Breast epithelium (tissue), 4 donors: ENCODE measurements around the gene ASPG. TPM values are rescaled to one million over a fixed set of nuclear protein-coding genes. Genes with fewer than 3 reads are reported as not detected.

Source experiments
- DNase-seq, 2 donors: peaks; one replicate each; pipeline ENCODE4 v3.0.0-alpha.2; 2019; ENCODE audit warnings: low spot score in 2 of 2
- H3K27ac ChIP-seq, 2 donors: fragments of 200-600 bp; sonication (generic) in 1 of 2; one replicate each; pipeline ENCODE4 v1.5.1; 2016 to 2019; ENCODE audit warnings: mild to moderate bottlenecking in 1 of 2
- H3K27me3 ChIP-seq, 2 donors: fragments of 200-600 bp; sonication (generic) in 1 of 2; one replicate each; pipeline versions ENCODE4 v1.5.1 to v1.6.0; 2017 to 2019; ENCODE audit warnings: control low read depth in 1 of 2, mild to moderate bottlenecking in 1 of 2
- H3K36me3 ChIP-seq: fragments of 200-600 bp; one replicate; pipeline ENCODE4 v1.5.1; 2019
- H3K4me1 ChIP-seq, 2 donors: fragments of 200-600 bp; sonication (generic); one replicate each; pipeline ENCODE4 v1.5.1; 2016 to 2019; ENCODE audit warnings: control low read depth in 1 of 2
- H3K4me3 ChIP-seq, 3 donors: fragments of 200-600 bp; sonication (generic); 1 replicate in 2 of 3; 2 replicates in 1 of 3; pipeline ENCODE4 v1.5.1; 2016 to 2019; ENCODE audit warnings: mild to moderate bottlenecking in 3 of 3, moderate library complexity in 2 of 3
- H3K9me3 ChIP-seq, 2 donors: fragments of 200-600 bp; sonication (generic) in 1 of 2; one replicate each; pipeline ENCODE4 v1.5.1; 2016 to 2019; ENCODE audit warnings: control low read depth in 1 of 2
- POLR2A ChIP-seq: fragments of 450-650 bp; IDR thresholded peaks from one replicate; pipeline ENCODE4 v1.6.1; 2016; ENCODE audit warnings: antibody characterized with exemption, mild to moderate bottlenecking, moderate library complexity
- POLR2AphosphoS5 ChIP-seq, 3 donors: sonication (generic); formaldehyde crosslinking; IDR thresholded peaks; one replicate each; pipeline ENCODE4 v1.6.1; 2017; ENCODE audit warnings: antibody characterized with exemption in 3 of 3
- intact Hi-C: fragments of 100-400 bp; cut with DNase I; formaldehyde crosslinking; loops from one replicate; pipeline ENCODE4 v1.15.1; 2023; ENCODE audit warnings: low total_unique reads
- total RNA-seq, 3 donors: library from RNA; depleted of rRNA; stranded (reverse); fragments of >200 nt; gene quantifications; one replicate each; pipeline ENCODE4 v1.1.0, GENCODE V29; 2016
- TF ChIP-seq, protein P1 (sequence below), 3 donors: fragments of 450-650 bp; IDR thresholded peaks; one replicate each; pipeline ENCODE4 v1.5.1; 2016 to 2017; ENCODE audit warnings: antibody characterized with exemption in 3 of 3, mild to moderate bottlenecking in 3 of 3, moderate library complexity in 3 of 3

Gene ASPG
- total RNA-seq, 3 donors from 2014 or later, result 0.15 to 0.33 TPM; not detected in 1

DNA sequence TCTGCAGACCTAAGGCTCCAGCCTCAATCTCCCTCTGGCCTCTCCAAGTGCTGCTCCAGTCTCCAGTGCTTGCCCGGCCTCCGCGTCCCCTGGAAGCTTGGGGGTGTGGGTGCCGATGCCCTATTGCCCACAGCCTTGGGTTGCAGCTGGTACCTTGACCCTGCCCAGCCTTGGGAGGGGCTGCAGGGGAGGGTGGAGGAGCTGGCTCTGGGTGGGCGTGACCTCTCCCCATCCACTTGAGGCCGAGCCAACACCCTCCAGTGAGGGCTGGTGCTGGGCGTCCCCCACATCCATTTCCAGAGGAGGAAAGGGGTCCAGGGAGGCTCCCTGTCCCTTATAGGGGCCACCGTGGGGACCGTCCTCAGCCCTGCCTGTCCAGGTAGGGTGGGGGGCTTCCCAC is 77.0 kb downstream of the ASPG start:
- H3K4me3 ChIP-seq, result no peak overlapping the region
- no peaks in the 10 kb centered on the region for H3K36me3 ChIP-seq
- no peaks in the 10 kb centered on the region for H3K4me1 ChIP-seq
- no peak overlapping the region for H3K27ac ChIP-seq
- H3K27me3 ChIP-seq, result no peaks in the 10 kb centered on the region
- intact Hi-C loops, result no loop called here
- DNase-seq, result no peak
- H3K9me3 ChIP-seq, result no peaks in the 10 kb centered on the region
- no peak for TF ChIP-seq POLR2A
- TF ChIP-seq, protein P1, sequence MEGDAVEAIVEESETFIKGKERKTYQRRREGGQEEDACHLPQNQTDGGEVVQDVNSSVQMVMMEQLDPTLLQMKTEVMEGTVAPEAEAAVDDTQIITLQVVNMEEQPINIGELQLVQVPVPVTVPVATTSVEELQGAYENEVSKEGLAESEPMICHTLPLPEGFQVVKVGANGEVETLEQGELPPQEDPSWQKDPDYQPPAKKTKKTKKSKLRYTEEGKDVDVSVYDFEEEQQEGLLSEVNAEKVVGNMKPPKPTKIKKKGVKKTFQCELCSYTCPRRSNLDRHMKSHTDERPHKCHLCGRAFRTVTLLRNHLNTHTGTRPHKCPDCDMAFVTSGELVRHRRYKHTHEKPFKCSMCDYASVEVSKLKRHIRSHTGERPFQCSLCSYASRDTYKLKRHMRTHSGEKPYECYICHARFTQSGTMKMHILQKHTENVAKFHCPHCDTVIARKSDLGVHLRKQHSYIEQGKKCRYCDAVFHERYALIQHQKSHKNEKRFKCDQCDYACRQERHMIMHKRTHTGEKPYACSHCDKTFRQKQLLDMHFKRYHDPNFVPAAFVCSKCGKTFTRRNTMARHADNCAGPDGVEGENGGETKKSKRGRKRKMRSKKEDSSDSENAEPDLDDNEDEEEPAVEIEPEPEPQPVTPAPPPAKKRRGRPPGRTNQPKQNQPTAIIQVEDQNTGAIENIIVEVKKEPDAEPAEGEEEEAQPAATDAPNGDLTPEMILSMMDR (IDR thresholded peaks at IDR 0.05), result no peak
- TF ChIP-seq POLR2AphosphoS5 (IDR thresholded peaks at IDR 0.05), result no peak

DNA sequence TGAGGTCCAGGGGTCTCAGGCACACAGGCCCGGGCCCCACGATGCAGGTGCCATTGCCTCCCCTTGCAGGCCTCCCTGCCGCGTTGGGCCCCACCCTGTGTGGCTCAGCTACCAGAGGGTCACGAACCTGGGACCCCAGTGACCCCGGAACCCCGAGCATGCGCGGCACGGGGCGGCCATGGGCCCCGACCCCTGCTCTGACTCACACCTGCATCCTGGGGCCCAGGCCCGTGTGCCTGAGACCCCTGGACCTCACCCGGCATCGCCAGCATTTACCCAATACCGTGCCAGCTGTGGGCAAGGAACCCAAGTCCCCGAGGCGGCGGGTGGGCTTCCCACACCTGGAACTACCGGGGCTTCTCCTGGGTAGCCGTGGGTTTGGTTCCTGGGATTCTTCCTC is 78.0 kb downstream of the ASPG start:
- peaks cover 0 to 3% of the 10 kb centered on the region in 2 donors for H3K27me3 ChIP-seq
- H3K27ac ChIP-seq, result no peak overlapping the region

DNA sequence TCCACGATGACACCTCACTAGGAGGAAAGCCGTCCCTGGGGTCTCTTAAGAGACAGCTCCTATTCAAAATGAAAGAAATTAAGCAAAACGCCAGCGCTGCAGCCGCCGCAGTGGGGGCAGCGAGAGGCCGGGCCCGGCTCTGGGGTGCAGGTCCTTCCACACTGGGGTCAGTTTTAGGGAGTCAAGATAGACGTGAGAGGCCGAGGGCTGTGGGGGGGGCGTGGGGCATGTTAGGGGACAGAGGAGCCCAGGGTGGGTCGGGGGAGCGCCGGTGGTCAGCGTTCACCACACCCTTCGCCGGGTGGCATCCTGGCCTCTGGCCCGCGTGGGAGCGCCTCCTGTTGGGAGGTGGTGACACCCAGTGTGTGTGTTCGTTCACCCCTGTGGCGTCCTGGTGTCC is 78.5 kb downstream of the ASPG start:
- Histone ChIP-seq H3K9me3 (no peaks in the 10 kb centered on the region), H3K36me3 (no peaks in the 10 kb centered on the region), H3K4me1 (no peaks in the 10 kb centered on the region), H3K27ac (no peak overlapping the region), H3K27me3 (peaks cover 0 to 8% of the 10 kb centered on the region in 2 donors), H3K4me3 (no peak overlapping the region)
- no peak for DNase-seq
- intact Hi-C loops, result no loop called here
- TF ChIP-seq POLR2A, result no peak
- TF ChIP-seq, protein P1 (IDR thresholded peaks at IDR 0.05), result no peak
- no peak for TF ChIP-seq POLR2AphosphoS5 (IDR thresholded peaks at IDR 0.05)

More for the DNA sequence above, 78.0 kb downstream of the ASPG start:
- no peak for DNase-seq
- no peaks in the 10 kb centered on the region for H3K9me3 ChIP-seq
- no peak overlapping the region for H3K4me3 ChIP-seq
- TF ChIP-seq, protein P1 (IDR thresholded peaks at IDR 0.05), result no peak
- TF ChIP-seq POLR2A (no peak), POLR2AphosphoS5 (IDR thresholded peaks at IDR 0.05) (no peak)
- H3K36me3 ChIP-seq, result no peaks in the 10 kb centered on the region
- intact Hi-C loops, result no loop called here
- H3K4me1 ChIP-seq, result no peaks in the 10 kb centered on the region

GRCh38 chr14:104164512-104164911 is 79.0 kb downstream of the ASPG start:
- Histone ChIP-seq H3K4me1 (no peaks in the 10 kb centered on the region), H3K9me3 (no peaks in the 10 kb centered on the region), H3K36me3 (no peaks in the 10 kb centered on the region), H3K4me3 (no peak overlapping the region), H3K27me3 (peaks cover 0 to 9% of the 10 kb centered on the region in 2 donors), H3K27ac (no peak overlapping the region)
- intact Hi-C loops, result no loop called here
- DNase-seq, result no peak
- TF ChIP-seq POLR2A, result no peak
- no peak for TF ChIP-seq POLR2AphosphoS5 (IDR thresholded peaks at IDR 0.05)
- TF ChIP-seq, protein P1 (IDR thresholded peaks at IDR 0.05), result no peak

Other genes starting within 250 kb of the ASPG start
- 10 to 100 TPM in 2 of 3 donors, 1 to 10 TPM in 1; 6.4 to 21.8 (median 18.4) TPM for gene PPP1R13B, start 238.1 kb upstream of the ASPG start, total RNA-seq
- 1 to 10 TPM in 2 of 3 donors, under 1 TPM in 1; 0.96 to 4.0 (median 2.9) TPM for gene TDRD9, start 157.2 kb upstream of the ASPG start, total RNA-seq
- not detected for gene RD3L, start 143.2 kb upstream of the ASPG start, total RNA-seq
- gene KIF26A, start 52.9 kb downstream of the ASPG start, total RNA-seq, result 1 to 10 TPM; 1.4 to 4.6 (median 2.2) TPM